ENCODE data around the gene CACNA1H.

DNA sequence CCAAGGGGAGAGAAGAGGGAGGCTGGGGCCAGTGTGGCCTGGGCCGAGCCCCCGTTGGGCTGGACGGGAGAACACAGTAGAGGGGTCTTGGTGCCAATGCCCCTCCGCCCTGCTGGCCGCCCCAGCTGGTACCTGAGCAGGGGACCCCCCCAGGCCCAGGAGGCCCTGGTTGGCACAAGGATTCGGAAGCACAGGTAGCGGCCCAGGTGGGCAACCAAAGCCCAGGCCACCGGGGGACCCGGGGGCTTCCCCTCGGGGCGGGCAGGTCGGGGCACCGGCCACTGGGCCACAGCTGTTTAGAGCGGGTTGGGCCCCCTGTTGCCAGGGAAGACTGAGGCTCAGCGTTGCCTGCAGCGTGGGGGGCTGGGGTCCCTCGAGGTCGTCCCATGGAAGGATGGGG, 28.6 kb upstream of the CACNA1H start:
- TF ChIP-seq, protein P1, sequence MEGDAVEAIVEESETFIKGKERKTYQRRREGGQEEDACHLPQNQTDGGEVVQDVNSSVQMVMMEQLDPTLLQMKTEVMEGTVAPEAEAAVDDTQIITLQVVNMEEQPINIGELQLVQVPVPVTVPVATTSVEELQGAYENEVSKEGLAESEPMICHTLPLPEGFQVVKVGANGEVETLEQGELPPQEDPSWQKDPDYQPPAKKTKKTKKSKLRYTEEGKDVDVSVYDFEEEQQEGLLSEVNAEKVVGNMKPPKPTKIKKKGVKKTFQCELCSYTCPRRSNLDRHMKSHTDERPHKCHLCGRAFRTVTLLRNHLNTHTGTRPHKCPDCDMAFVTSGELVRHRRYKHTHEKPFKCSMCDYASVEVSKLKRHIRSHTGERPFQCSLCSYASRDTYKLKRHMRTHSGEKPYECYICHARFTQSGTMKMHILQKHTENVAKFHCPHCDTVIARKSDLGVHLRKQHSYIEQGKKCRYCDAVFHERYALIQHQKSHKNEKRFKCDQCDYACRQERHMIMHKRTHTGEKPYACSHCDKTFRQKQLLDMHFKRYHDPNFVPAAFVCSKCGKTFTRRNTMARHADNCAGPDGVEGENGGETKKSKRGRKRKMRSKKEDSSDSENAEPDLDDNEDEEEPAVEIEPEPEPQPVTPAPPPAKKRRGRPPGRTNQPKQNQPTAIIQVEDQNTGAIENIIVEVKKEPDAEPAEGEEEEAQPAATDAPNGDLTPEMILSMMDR (IDR thresholded peaks at IDR 0.05), result no peak
- no peak for TF ChIP-seq EZH2phosphoT487 (IDR thresholded peaks at IDR 0.05)
